Right lobe of liver (tissue), 4 donors: Measurements from ENCODE around the gene TMEM39B.

Experiments used
- POLR2A ChIP-seq: fragments of 450-650 bp; IDR thresholded peaks from one replicate; pipeline ENCODE4 v1.6.1; 2017; ENCODE audit warnings: antibody characterized with exemption, mild to moderate bottlenecking
- TF ChIP-seq, protein P1 (sequence below), 4 donors: fragments of 200-600 bp in 3 of 4; fragments of 450-650 bp in 1 of 4; IDR thresholded peaks; one replicate each; pipeline versions ENCODE4 v1.5.1 to v1.8.0; 2016 to 2022; ENCODE audit warnings: antibody characterized with exemption in 4 of 4, mild to moderate bottlenecking in 2 of 4
- donor health status: DM: no; HTN: no; CAD: no.
- donor health status: DM: no; HTN: no; CAD: no.
- donor health status: DM: no; HTN: yes; CAD: no.

DNA sequence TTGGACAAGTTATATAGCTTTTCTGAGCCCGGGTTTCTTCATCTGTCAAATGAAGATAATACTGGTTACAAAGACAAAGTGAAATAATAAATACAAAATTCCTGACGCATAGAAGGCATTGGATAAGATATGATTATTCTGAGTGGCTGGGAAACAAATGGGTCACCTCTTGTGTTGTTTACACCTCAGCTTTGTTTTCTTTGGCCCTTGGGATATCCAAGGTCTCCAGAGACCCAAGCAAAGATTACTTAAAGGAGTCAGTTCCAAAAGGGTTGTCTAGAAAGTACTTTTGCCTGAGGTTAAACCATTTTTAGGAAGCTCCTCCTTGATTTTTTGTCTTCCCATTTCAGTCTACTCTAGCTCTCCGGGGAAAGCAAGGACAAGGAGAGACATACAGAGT is 49.4 kb upstream of the TMEM39B start:
- TF ChIP-seq, protein P1, sequence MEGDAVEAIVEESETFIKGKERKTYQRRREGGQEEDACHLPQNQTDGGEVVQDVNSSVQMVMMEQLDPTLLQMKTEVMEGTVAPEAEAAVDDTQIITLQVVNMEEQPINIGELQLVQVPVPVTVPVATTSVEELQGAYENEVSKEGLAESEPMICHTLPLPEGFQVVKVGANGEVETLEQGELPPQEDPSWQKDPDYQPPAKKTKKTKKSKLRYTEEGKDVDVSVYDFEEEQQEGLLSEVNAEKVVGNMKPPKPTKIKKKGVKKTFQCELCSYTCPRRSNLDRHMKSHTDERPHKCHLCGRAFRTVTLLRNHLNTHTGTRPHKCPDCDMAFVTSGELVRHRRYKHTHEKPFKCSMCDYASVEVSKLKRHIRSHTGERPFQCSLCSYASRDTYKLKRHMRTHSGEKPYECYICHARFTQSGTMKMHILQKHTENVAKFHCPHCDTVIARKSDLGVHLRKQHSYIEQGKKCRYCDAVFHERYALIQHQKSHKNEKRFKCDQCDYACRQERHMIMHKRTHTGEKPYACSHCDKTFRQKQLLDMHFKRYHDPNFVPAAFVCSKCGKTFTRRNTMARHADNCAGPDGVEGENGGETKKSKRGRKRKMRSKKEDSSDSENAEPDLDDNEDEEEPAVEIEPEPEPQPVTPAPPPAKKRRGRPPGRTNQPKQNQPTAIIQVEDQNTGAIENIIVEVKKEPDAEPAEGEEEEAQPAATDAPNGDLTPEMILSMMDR (IDR thresholded peaks at IDR 0.05), result no peak
- TF ChIP-seq POLR2A, result no peak
